Sigmoid colon (tissue), 7 donors: ENCODE results near the gene CDH15. TPM values are rescaled to one million over a fixed set of nuclear protein-coding genes. Genes with fewer than 3 reads are reported as not detected.

Experiments
- DNase-seq: peaks from one replicate; pipeline ENCODE4 v3.0.0-alpha.2; 2019
- H3K27ac ChIP-seq, 4 donors: fragments of 200-600 bp; sonication (generic); one replicate each; pipeline ENCODE4 v1.5.1; 2016 to 2019; ENCODE audit warnings: mild to moderate bottlenecking in 1 of 4
- H3K27me3 ChIP-seq, 3 donors: fragments of 200-600 bp; sonication (generic); one replicate each; pipeline ENCODE4 v1.5.1; 2019; ENCODE audit warnings: mild to moderate bottlenecking in 1 of 3
- H3K36me3 ChIP-seq, 4 donors: fragments of 200-600 bp; sonication (generic); one replicate each; pipeline ENCODE4 v1.5.1; 2016 to 2019
- H3K4me1 ChIP-seq, 4 donors: fragments of 200-600 bp; sonication (generic); one replicate each; pipeline ENCODE4 v1.5.1; 2017 to 2019
- H3K4me3 ChIP-seq, 4 donors: fragments of 200-600 bp; sonication (generic); one replicate each; pipeline ENCODE4 v1.5.1; 2017 to 2019; ENCODE audit warnings: mild to moderate bottlenecking in 2 of 4, moderate library complexity in 1 of 4
- H3K9me3 ChIP-seq, 4 donors: fragments of 200-600 bp in 3 of 4; sonication (generic) in 3 of 4; one replicate each; pipeline versions ENCODE4 v1.5.1 to v1.6.1; 2013 to 2019
- EP300 ChIP-seq, 4 donors: sonication (generic); formaldehyde crosslinking; IDR thresholded peaks; one replicate each; pipeline ENCODE4 v1.6.1; 2017; ENCODE audit warnings: antibody characterized with exemption in 4 of 4
- POLR2A ChIP-seq, 2 donors: fragments of 450-650 bp; IDR thresholded peaks; one replicate each; pipeline ENCODE4 v1.6.1; 2016; ENCODE audit warnings: antibody characterized with exemption in 2 of 2, mild to moderate bottlenecking in 2 of 2, moderate library complexity in 2 of 2
- POLR2AphosphoS5 ChIP-seq, 4 donors: sonication (generic); formaldehyde crosslinking; IDR thresholded peaks; one replicate each; pipeline ENCODE4 v1.6.1; 2017; ENCODE audit warnings: antibody characterized with exemption in 4 of 4
- WGBS, 2 donors: extraction: QIAGEN DNeasy Blood & Tissue Kit; methylation state at CpG; one replicate each; pipeline ENCODE4 v1.1.7; 2013; 5-methylcytosine and 5-hydroxymethylcytosine counted together
- intact Hi-C: fragments of 100-400 bp; cut with DNase I; formaldehyde crosslinking; loops from one replicate; pipeline ENCODE4 v1.15.1; 2023
- polyA plus RNA-seq, 3 donors: library from polyadenylated mRNA; stranded (reverse); fragments of 200-250 nt; gene quantifications; one replicate each; pipeline ENCODE4 v1.2.3, GENCODE V29; 2013
- total RNA-seq, 4 donors: library from RNA; depleted of rRNA; stranded (reverse); fragments of >200 nt; gene quantifications; one replicate each; pipeline ENCODE4 v1.1.0, GENCODE V29; 2016
- donor health status: healthy with polysubstance abuse.
- donor health status: Bipolar disorder and iron deficiency.
- donor health status: healthy.

CDH15 gene
- total and polyA plus RNA-seq, 7 donors = 0.01 TPM; not detected in 6

DNA sequence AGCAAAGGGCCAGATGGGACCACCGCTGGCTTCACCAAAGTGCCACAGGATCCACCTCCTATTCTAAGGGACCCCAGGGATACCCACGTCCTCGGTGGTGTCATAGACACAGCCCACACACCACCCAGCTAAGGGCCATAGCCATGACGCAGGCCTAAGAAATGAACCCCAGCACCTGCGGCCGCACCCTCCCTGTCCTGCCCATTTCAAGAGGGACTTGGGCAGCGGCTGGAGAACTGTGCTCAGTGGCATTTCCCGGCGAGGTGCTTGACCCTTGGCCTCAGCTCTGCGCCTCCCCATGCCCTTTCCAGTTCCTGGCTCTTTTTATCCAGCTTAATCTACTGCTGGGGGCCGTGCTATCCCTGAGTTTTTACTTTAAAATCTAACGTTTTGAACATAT is 73.2 kb downstream of the CDH15 start:
- WGBS, 2 donors = 37 to 72% methylated on average over 12 of the region's 12 CpGs
- Histone ChIP-seq H3K4me1 (peaks cover 0 to 24% (median 18%) of the 10 kb centered on the region in 4 donors), H3K27me3 (peaks cover 0 to 5% (median 0%) of the 10 kb centered on the region in 3 donors), H3K4me3 (no peak overlapping the region), H3K36me3 (no peaks in the 10 kb centered on the region), H3K27ac (no peak overlapping the region), H3K9me3 (no peaks in the 10 kb centered on the region)
- DNase-seq = no peak
- TF ChIP-seq POLR2AphosphoS5 (IDR thresholded peaks at IDR 0.05) = no peak
- TF ChIP-seq POLR2A (IDR thresholded peaks at IDR 0.05) = no peak
- TF ChIP-seq EP300 (IDR thresholded peaks at IDR 0.05) = no peak
- intact Hi-C loops = loop anchor here (5.0 kb wide), 1 partner anchor 263 kb away; the partner anchor contains the start of gene SPG7

Other genes starting within 250 kb of the CDH15 start
- 10 to 100 TPM in 1 of 4 donors, 1 to 10 TPM in 2, under 1 TPM in 1; 0.95 to 26.8 (median 3.4) TPM for gene CBFA2T3, start 194.5 kb upstream of the CDH15 start, total RNA-seq
- 1 to 10 TPM; 4.2 to 9.8 (median 7.2) TPM for gene CBFA2T3, start 194.5 kb upstream of the CDH15 start, polyA plus RNA-seq
- gene ACSF3, start 77.9 kb upstream of the CDH15 start, total RNA-seq = 10 to 100 TPM; 19.7 to 31.6 (median 24.8) TPM
- gene ACSF3, start 77.9 kb upstream of the CDH15 start, polyA plus RNA-seq = 10 to 100 TPM; 28.2 to 42.2 (median 35.6) TPM
- not detected for gene SLC22A31, start 28.8 kb downstream of the CDH15 start, total RNA-seq
- gene SLC22A31, start 28.8 kb downstream of the CDH15 start, polyA plus RNA-seq = under 1 TPM in 1 of 3 donors, not detected in 2; 0.87 TPM
- gene ZNF778, start 46.0 kb downstream of the CDH15 start, total RNA-seq = 10 to 100 TPM in 3 of 4 donors, 1 to 10 TPM in 1; 6.4 to 21.8 (median 12.6) TPM
- gene ZNF778, start 46.0 kb downstream of the CDH15 start, polyA plus RNA-seq = 10 to 100 TPM in 1 of 3 donors, 1 to 10 TPM in 1, under 1 TPM in 1; 0.69 to 96.1 (median 2.7) TPM